ENCODE data around the gene TRPM8.

The TRPM8 gene

GRCh38 chr2:234002281-234002680 is 85.1 kb downstream of the TRPM8 start:
- no peak for DNase-seq (ENCODE audit: low spot score)

- no peak for DNase-seq (ENCODE audit: low spot score)
Measured at GRCh38 chr2:234003972-234004617, 86.9 kb downstream of the TRPM8 start.

GRCh38 chr2:234005126-234005525 is 88.0 kb downstream of the TRPM8 start:
- DNase-seq (ENCODE audit: low spot score) = no peak

GRCh38 chr2:234006501-234006900 is 89.3 kb downstream of the TRPM8 start:
- DNase-seq (ENCODE audit: low spot score) = no peak

- DNase-seq (ENCODE audit: low spot score) = no peak
Measured at GRCh38 chr2:234014427-234014826, 97.3 kb downstream of the TRPM8 start.

GRCh38 chr2:234015861-234016260 is 98.7 kb downstream of the TRPM8 start:
- no peak for DNase-seq (ENCODE audit: low spot score)

- no peak for DNase-seq (ENCODE audit: low spot score)
Measured at GRCh38 chr2:234019896-234020295, 102.7 kb downstream of the TRPM8 start.

GRCh38 chr2:234020332-234020731 is 103.2 kb downstream of the TRPM8 start:
- no peak for DNase-seq (ENCODE audit: low spot score)

GRCh38 chr2:234022424-234022823 is 105.3 kb downstream of the TRPM8 start:
- no peak for DNase-seq (ENCODE audit: low spot score)

- DNase-seq (ENCODE audit: low spot score) = no peak
Measured at GRCh38 chr2:234024304-234024703, 107.1 kb downstream of the TRPM8 start.

- no peak for DNase-seq (ENCODE audit: low spot score)
Measured at GRCh38 chr2:234025466-234025865, 108.3 kb downstream of the TRPM8 start.

GRCh38 chr2:234025891-234026401 is 108.8 kb downstream of the TRPM8 start:
- no peak for DNase-seq (ENCODE audit: low spot score)

GRCh38 chr2:234026693-234027254 is 109.6 kb downstream of the TRPM8 start:
- DNase-seq (ENCODE audit: low spot score) = no peak

- no peak for DNase-seq (ENCODE audit: low spot score)
Measured at GRCh38 chr2:234027641-234028040, 110.5 kb downstream of the TRPM8 start.

GRCh38 chr2:234029150-234029733 is 112.1 kb downstream of the TRPM8 start:
- DNase-seq (ENCODE audit: low spot score) = no peak

- DNase-seq (ENCODE audit: low spot score) = no peak
Measured at GRCh38 chr2:234031207-234031606, 114.0 kb downstream of the TRPM8 start.

GRCh38 chr2:234032279-234032856 is 115.2 kb downstream of the TRPM8 start:
- no peak for DNase-seq (ENCODE audit: low spot score)

GRCh38 chr2:234033174-234033573 is 116.0 kb downstream of the TRPM8 start:
- no peak for DNase-seq (ENCODE audit: low spot score)

- DNase-seq (ENCODE audit: low spot score) = no peak
Measured at GRCh38 chr2:234033885-234034284, 116.7 kb downstream of the TRPM8 start.

- DNase-seq (ENCODE audit: low spot score) = no peak
Measured at GRCh38 chr2:234038076-234038802, 121.1 kb downstream of the TRPM8 start.

GRCh38 chr2:234044157-234044556 is 127.0 kb downstream of the TRPM8 start:
- no peak for DNase-seq (ENCODE audit: low spot score)

- DNase-seq (ENCODE audit: low spot score) = no peak
Measured at GRCh38 chr2:234046521-234046920, 129.3 kb downstream of the TRPM8 start.
